H9 (cell line): Measurements from ENCODE around the gene LRP1B. TPM values are rescaled to one million over a fixed set of nuclear protein-coding genes. Genes with fewer than 3 reads are reported as not detected.

Experiments used
- DNase-seq: peaks from one replicate; pipeline ENCODE4 v3.0.0-alpha.2; 2017
- H2AFZ ChIP-seq: one replicate; pipeline ENCODE4 v1.6.1; 2013; ENCODE audit warnings: mild to moderate bottlenecking, low read length, control low read depth, moderate library complexity
- H2AK5ac ChIP-seq: 2 replicates; pipeline ENCODE4 v1.6.1; 2013; ENCODE audit warnings: low read length, control low read depth, mixed read lengths; ENCODE audit not compliant: insufficient read length
- H2BK120ac ChIP-seq: one replicate; pipeline ENCODE4 v1.6.1; 2013; ENCODE audit warnings: low read depth, mild to moderate bottlenecking, low read length, control low read depth, inconsistent platforms; ENCODE audit not compliant: poor library complexity, severe bottlenecking
- H2BK12ac ChIP-seq: 2 replicates; pipeline ENCODE4 v1.6.1; 2013; ENCODE audit warnings: low read length, control low read depth, mixed read lengths, low read depth; ENCODE audit not compliant: insufficient read length
- H2BK15ac ChIP-seq: 2 replicates; pipeline ENCODE4 v1.6.1; 2013; ENCODE audit warnings: low read depth, low read length, control low read depth
- H2BK20ac ChIP-seq: one replicate; pipeline ENCODE4 v1.6.1; 2013; ENCODE audit warnings: low read depth, mild to moderate bottlenecking, low read length, control low read depth, inconsistent platforms; ENCODE audit not compliant: poor library complexity, severe bottlenecking
- H2BK5ac ChIP-seq: 2 replicates; pipeline ENCODE4 v1.6.1; 2013; ENCODE audit warnings: low read length, control low read depth, mixed read lengths; ENCODE audit not compliant: insufficient read length
- H3K14ac ChIP-seq: 2 replicates; pipeline ENCODE4 v1.6.1; 2013; ENCODE audit warnings: low read length, control low read depth; ENCODE audit not compliant: insufficient read depth
- H3K18ac ChIP-seq: 2 replicates; pipeline ENCODE4 v1.6.1; 2013; ENCODE audit warnings: low read depth, mild to moderate bottlenecking, mixed read lengths, low read length, control low read depth; ENCODE audit not compliant: insufficient read length
- H3K23ac ChIP-seq: 2 replicates; pipeline ENCODE4 v1.6.1; 2013; ENCODE audit warnings: low read length, control low read depth, mixed read lengths, low read depth; ENCODE audit not compliant: insufficient read length
- H3K23me2 ChIP-seq: 2 replicates; pipeline ENCODE4 v1.6.1; 2013; ENCODE audit warnings: low read depth, mild to moderate bottlenecking, mixed read lengths, low read length, control low read depth; ENCODE audit not compliant: insufficient read length, poor library complexity, severe bottlenecking
- H3K27ac ChIP-seq: 2 replicates; pipeline ENCODE4 v1.5.1; 2013; ENCODE audit warnings: low read length, control low read depth, mixed read lengths, low read depth; ENCODE audit not compliant: insufficient read length
- H3K27me3 ChIP-seq: 2 replicates; pipeline ENCODE4 v1.6.1; 2013; ENCODE audit warnings: low read length, control low read depth, inconsistent platforms; ENCODE audit not compliant: insufficient read depth
- H3K4ac ChIP-seq: 2 replicates; pipeline ENCODE4 v1.6.1; 2013; ENCODE audit warnings: low read depth, mild to moderate bottlenecking, control low read depth, inconsistent platforms, low read length, moderate library complexity
- H3K4me1 ChIP-seq: 2 replicates; pipeline ENCODE4 v1.6.1; 2013; ENCODE audit warnings: low read length, control low read depth, inconsistent platforms; ENCODE audit not compliant: insufficient read depth
- H3K4me2 ChIP-seq: 2 replicates; pipeline ENCODE4 v1.6.1; 2013; ENCODE audit warnings: low read length, control low read depth, mixed read lengths; ENCODE audit not compliant: insufficient read length, insufficient read depth
- H3K56ac ChIP-seq: 2 replicates; pipeline ENCODE4 v1.6.1; 2013; ENCODE audit warnings: low read depth, mild to moderate bottlenecking, mixed read lengths, low read length, control low read depth; ENCODE audit not compliant: insufficient read length
- H3K79me1 ChIP-seq: 2 replicates; pipeline ENCODE4 v1.6.1; 2013; ENCODE audit warnings: low read depth, mild to moderate bottlenecking, moderate library complexity, low read length, control low read depth, inconsistent platforms; ENCODE audit not compliant: insufficient read depth, poor library complexity, severe bottlenecking
- H3K79me2 ChIP-seq: 2 replicates; pipeline ENCODE4 v1.6.1; 2013; ENCODE audit warnings: low read length, control low read depth, inconsistent platforms; ENCODE audit not compliant: insufficient read depth
- H3K9ac ChIP-seq: 2 replicates; pipeline ENCODE4 v1.6.1; 2013; ENCODE audit warnings: low read length, control low read depth, mixed read lengths; ENCODE audit not compliant: insufficient read length; ENCODE audit errors: extremely low read depth
- H3K9me3 ChIP-seq: one replicate; pipeline ENCODE4 v1.6.1; 2013; ENCODE audit warnings: low read depth, low read length, inconsistent platforms; ENCODE audit not compliant: control insufficient read depth
- H3T11ph ChIP-seq: one replicate; pipeline ENCODE4 v1.6.1; 2013; ENCODE audit warnings: mild to moderate bottlenecking, low read length, control low read depth, inconsistent platforms
- H4K20me1 ChIP-seq: one replicate; pipeline ENCODE4 v1.6.1; 2013; ENCODE audit not compliant: control insufficient read depth, insufficient read length, insufficient read depth
- H4K5ac ChIP-seq: 2 replicates; pipeline ENCODE4 v1.6.1; 2013; ENCODE audit warnings: low read depth, mild to moderate bottlenecking, mixed read lengths, low read length, control low read depth; ENCODE audit not compliant: insufficient read length
- H4K8ac ChIP-seq: replicated peaks from 2 replicates; pipeline ENCODE4 v1.6.1; 2013; ENCODE audit warnings: low read length, control low read depth, mixed read lengths, low read depth; ENCODE audit not compliant: insufficient read length
- H4K91ac ChIP-seq: 2 replicates; pipeline ENCODE4 v1.6.1; 2013; ENCODE audit warnings: low read depth, mild to moderate bottlenecking, moderate library complexity, mixed read lengths, low read length, control low read depth; ENCODE audit not compliant: insufficient read length
- H3K27ac Mint-ChIP-seq, 3 experiments: 2 replicates in 2 of 3; 3 replicates in 1 of 3; pipeline ENCODE4 v1.8.0; 2020 to 2021; ENCODE audit warnings: mixed read lengths in 3 of 3, mild to moderate bottlenecking in 1 of 3, moderate library complexity in 1 of 3
- H3K27me3 Mint-ChIP-seq: 2 replicates; pipeline ENCODE4 v1.8.0; 2021; ENCODE audit warnings: low read depth, mild to moderate bottlenecking, moderate library complexity, mixed read lengths
- H3K36me3 Mint-ChIP-seq, 3 experiments: 2 replicates in 2 of 3; 3 replicates in 1 of 3; pipeline ENCODE4 v1.8.0; 2020 to 2021; ENCODE audit warnings: low read depth in 3 of 3, mixed read lengths in 3 of 3; ENCODE audit not compliant: insufficient read depth in 1 of 3
- H3K4me1 Mint-ChIP-seq, 2 experiments: 2 replicates each; pipeline ENCODE4 v1.8.0; 2020; ENCODE audit warnings: mixed read lengths in 2 of 2
- H3K4me3 Mint-ChIP-seq, 2 experiments: 2 replicates in 1 of 2; 3 replicates in 1 of 2; pipeline ENCODE4 v1.8.0; 2020 to 2021; ENCODE audit warnings: mild to moderate bottlenecking in 2 of 2, mixed read lengths in 2 of 2, moderate library complexity in 1 of 2
- H3K9me3 Mint-ChIP-seq, 2 experiments: 2 replicates in 1 of 2; 3 replicates in 1 of 2; pipeline ENCODE4 v1.8.0; 2020; ENCODE audit warnings: mild to moderate bottlenecking in 2 of 2, mixed read lengths in 2 of 2, moderate library complexity in 1 of 2
- WGBS: extraction: QIAGEN DNeasy Blood & Tissue Kit; methylation state at CpG from one replicate; pipeline ENCODE4 v1.1.7; 2013; ENCODE audit warnings: missing lambda C conversion rate, low lambda C conversion rate, mixed read lengths; ENCODE audit not compliant: insufficient read length; ENCODE audit errors: extremely low coverage; 5-methylcytosine and 5-hydroxymethylcytosine counted together
- total RNA-seq: library from RNA; stranded (reverse); gene quantifications from 2 replicates; pipeline ENCODE4 v1.2.1, GENCODE V29; 2021
- TF ChIP-seq, protein P1 (sequence below): fragments of 200-600 bp; sonication (generic); conservative IDR thresholded peaks from 3 replicates; pipeline ENCODE4 v1.8.0; 2021; ENCODE audit warnings: antibody characterized with exemption, mild to moderate bottlenecking

The LRP1B gene
- total RNA-seq, 1 experiment from 2014 or later = not detected

DNA sequence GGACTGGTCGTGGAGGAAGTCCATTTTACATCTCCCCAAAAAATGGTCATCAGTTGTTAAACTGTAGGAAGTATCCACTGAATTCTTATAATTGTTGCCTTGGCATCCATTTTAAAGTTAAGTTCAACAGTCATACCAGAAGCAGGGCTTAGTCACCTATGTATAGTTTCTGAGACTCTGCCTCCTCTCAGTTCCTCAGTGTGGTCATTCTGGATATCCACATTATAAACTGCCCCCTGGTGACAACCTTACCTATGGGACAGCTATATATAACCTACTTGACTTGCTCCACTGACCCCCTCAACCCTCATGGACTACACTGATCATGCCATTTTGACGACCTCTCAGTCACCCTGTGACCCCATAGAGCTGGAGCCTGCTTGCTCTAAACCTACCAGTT lies 617.0 kb downstream of the LRP1B start:
- H3K23ac ChIP-seq = no peak overlapping the region
- no peaks in the 10 kb centered on the region for H3K27me3 ChIP-seq
- H3K79me1 ChIP-seq = no peaks in the 10 kb centered on the region
- no peak overlapping the region for H3K4ac ChIP-seq
- H3K27ac Mint-ChIP-seq = no peak overlapping the region; a peak in 1 of 7 replicates
- H3K14ac ChIP-seq = no peak overlapping the region
- no peak overlapping the region for H3K4me2 ChIP-seq
- H3K56ac ChIP-seq = no peak overlapping the region
- H2BK15ac ChIP-seq = no peak overlapping the region
- no peaks in the 10 kb centered on the region for H4K20me1 ChIP-seq
- H3K9ac ChIP-seq = no peak overlapping the region
- no peak overlapping the region for H3K27ac ChIP-seq
- WGBS = no CpG with 5 or more reads among the region's 2 CpGs
- H3K9me3 Mint-ChIP-seq = no peaks in the 10 kb centered on the region
- no peak overlapping the region for H2BK12ac ChIP-seq
- H2BK120ac ChIP-seq = no peak overlapping the region
- H3K27me3 Mint-ChIP-seq = no peaks in the 10 kb centered on the region
- H2AFZ ChIP-seq = no peak overlapping the region
- H3K18ac ChIP-seq = no peak overlapping the region
- H3K79me2 ChIP-seq = no peaks in the 10 kb centered on the region
- H3K23me2 ChIP-seq = no peaks in the 10 kb centered on the region
- H3K4me3 Mint-ChIP-seq = no peak overlapping the region
- H3K4me1 Mint-ChIP-seq = peaks cover 0 to 1% of the 10 kb centered on the region in 2 experiments; a peak in 2 of 4 replicates
- H3K36me3 Mint-ChIP-seq = no peaks in the 10 kb centered on the region; a peak in 2 of 7 replicates
- no peak overlapping the region for H2BK20ac ChIP-seq
- no peak overlapping the region for H4K5ac ChIP-seq
- no peak for DNase-seq
- no peak overlapping the region for H4K8ac ChIP-seq
- no peak overlapping the region for H2AK5ac ChIP-seq
- H3K9me3 ChIP-seq = no peaks in the 10 kb centered on the region
- no peaks in the 10 kb centered on the region; the same call in 1 of the 2 replicates for H3K4me1 ChIP-seq
- no peak overlapping the region for H3T11ph ChIP-seq
- TF ChIP-seq, protein P1, sequence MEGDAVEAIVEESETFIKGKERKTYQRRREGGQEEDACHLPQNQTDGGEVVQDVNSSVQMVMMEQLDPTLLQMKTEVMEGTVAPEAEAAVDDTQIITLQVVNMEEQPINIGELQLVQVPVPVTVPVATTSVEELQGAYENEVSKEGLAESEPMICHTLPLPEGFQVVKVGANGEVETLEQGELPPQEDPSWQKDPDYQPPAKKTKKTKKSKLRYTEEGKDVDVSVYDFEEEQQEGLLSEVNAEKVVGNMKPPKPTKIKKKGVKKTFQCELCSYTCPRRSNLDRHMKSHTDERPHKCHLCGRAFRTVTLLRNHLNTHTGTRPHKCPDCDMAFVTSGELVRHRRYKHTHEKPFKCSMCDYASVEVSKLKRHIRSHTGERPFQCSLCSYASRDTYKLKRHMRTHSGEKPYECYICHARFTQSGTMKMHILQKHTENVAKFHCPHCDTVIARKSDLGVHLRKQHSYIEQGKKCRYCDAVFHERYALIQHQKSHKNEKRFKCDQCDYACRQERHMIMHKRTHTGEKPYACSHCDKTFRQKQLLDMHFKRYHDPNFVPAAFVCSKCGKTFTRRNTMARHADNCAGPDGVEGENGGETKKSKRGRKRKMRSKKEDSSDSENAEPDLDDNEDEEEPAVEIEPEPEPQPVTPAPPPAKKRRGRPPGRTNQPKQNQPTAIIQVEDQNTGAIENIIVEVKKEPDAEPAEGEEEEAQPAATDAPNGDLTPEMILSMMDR = no peak
- no peak overlapping the region for H2BK5ac ChIP-seq
- H4K91ac ChIP-seq = no peak overlapping the region
